HS-27A (cell line): ENCODE data around the gene HLA-E.

Source experiments
- DNase-seq: peaks from one replicate; pipeline ENCODE4 v3.0.0-alpha.2; 2012; ENCODE audit warnings: low read depth, missing footprints

Gene HLA-E

DNA sequence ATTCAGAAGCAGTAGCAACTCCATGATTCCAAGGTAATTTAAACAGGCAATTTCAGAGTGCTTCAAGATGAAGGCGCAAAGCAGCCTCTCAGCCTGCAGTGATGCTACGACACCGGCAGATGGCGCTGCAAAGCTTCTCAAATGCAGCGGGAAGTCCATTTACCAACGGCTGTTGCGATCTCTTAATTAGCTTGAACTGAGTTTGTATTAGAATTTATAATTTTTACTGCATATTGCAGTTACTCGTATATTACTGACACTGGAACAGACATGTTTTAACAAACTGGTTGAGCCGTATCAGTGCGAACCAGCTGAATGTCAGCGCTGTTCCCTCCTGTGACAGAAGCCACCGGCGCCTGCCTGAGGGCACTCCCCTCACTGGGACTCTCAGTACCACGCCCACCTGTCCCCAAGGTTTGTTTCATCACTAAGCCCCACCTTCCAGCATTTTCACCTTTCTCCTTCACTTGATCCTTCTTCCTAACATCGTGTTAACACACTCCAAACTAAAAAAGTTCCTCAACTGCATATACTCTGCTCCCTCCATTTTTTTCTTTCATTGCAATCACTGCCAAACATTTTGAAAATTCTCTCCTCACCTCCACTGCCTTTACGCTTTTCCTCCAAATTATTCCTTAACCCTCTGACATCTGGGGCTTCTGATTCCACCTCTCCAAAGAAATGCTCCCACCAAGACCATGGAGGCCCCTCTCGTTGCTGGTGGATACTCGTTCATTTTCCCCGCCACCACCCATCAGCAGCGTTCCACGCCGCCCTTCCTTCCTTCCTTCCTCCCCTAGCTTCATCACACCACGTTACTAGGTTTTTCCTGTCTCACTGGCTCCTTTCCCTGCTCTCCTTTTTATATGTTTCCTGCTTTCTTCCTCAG is 52.5 kb downstream of the HLA-E start:
- peak; percentile 53 for DNase-seq

DNA sequence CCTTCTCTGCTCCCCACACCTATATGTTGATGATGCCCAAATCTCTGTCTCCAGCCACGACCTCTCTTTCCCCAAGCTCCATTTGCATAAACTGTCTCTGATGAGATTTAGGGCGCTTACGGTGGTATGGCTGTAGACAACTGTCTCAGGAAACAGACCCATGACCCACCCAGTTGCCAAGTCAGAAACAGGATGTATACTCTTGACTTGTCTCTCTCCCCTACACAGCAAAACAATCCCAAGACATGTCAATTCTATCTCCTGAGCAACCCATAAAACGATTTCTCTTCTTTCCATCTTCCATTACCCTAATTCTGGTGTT is 53.1 kb downstream of the HLA-E start:
- DNase-seq = no peak

DNA sequence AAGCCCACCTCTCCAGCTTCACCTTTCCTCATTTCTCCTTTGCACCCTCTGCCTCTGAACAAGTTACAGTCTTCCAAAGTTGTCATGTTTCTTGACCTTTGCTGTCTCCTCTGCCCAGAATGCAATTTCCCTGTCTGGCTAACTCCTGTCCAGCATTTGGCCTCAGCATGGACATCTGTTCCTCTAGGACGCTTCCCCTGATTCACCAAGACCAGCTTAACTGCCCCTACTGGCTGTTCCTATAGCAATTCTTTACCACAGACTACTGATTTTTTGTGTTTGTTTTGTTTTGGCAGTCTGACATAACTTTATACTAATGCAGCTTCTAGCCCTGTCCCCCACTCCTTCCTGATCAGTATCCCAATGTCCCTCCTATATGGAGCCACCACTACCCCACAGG is 53.6 kb downstream of the HLA-E start:
- no peak for DNase-seq
